HepG2 (cell line): ENCODE measurements around the gene DCTN2. TPM values are rescaled to one million over a fixed set of nuclear protein-coding genes. Genes with fewer than 3 reads are reported as not detected.

Experiments used
- ATAC-seq: fragments of 200-7000 bp; cut with Tn5 transposase; 3 replicates; pipeline ENCODE4 v1.9.1; 2020; ENCODE audit warnings: mild to moderate bottlenecking, moderate library complexity
- BruUV-seq: library from RNA; stranded (reverse); fragments of 400-500 nt; replicated peaks from 2 replicates; lab custom pipeline; 2021; lab: Mats Ljungman, UMichigan
- CTCF ChIA-PET: fragments of 300-600 bp; formaldehyde crosslinking; extraction: SDS; loops from one replicate; lab custom pipeline; 2021; ENCODE audit warnings: low total read pairs, inconsistent platforms, low intra/inter-chr PET ratio; lab: Yijun Ruan, JAX
- POLR2A ChIA-PET: fragments of 350-600 bp; sonication (Branson Sonifier 250); formaldehyde crosslinking; loops from one replicate; lab custom pipeline; 2020; ENCODE audit warnings: antibody characterized with exemption, inconsistent platforms; lab: Yijun Ruan, JAX
- DNase-seq: peaks from one replicate; pipeline ENCODE4 v3.0.0-alpha.2; 2015; ENCODE audit warnings: low spot score
- FAIRE-seq: peaks from 3 replicates; lab custom pipeline; 2011; peaks lifted over from hg19 to GRCh38; lab: Jason Lieb, UNC
- H2AFZ ChIP-seq: one replicate; pipeline ENCODE4 v1.6.1; 2011; ENCODE audit warnings: low read length, inconsistent platforms
- H3K27ac ChIP-seq: fragments of 300-600 bp; 3 replicates; pipeline ENCODE4 v1.8.0; 2011; ENCODE audit warnings: mixed run types, mild to moderate bottlenecking, mixed read lengths, low read length, inconsistent platforms; ENCODE audit not compliant: insufficient read depth; ENCODE audit errors: extremely low read length
- H3K27me3 ChIP-seq, 2 experiments: fragments of 200-600 bp in 1 of 2; 2 replicates in 1 of 2; 3 replicates in 1 of 2; pipeline versions ENCODE4 v1.6.0 to v1.8.0; 2011; ENCODE audit warnings: low read length in 2 of 2, mild to moderate bottlenecking in 2 of 2, moderate library complexity in 2 of 2, inconsistent platforms in 1 of 2; ENCODE audit not compliant: insufficient read depth in 2 of 2, control insufficient read depth in 1 of 2
- H3K36me3 ChIP-seq, 2 experiments: fragments of 200-600 bp in 1 of 2; replicated peaks in 1 of 2; 2 replicates in 1 of 2; 3 replicates in 1 of 2; pipeline versions ENCODE4 v1.5.1 to v1.8.0; 2011; ENCODE audit warnings: low read length in 2 of 2, inconsistent platforms in 1 of 2; ENCODE audit not compliant: insufficient read depth in 2 of 2, control insufficient read depth in 1 of 2
- H3K4me1 ChIP-seq: 2 replicates; pipeline ENCODE4 v1.5.1; 2012; ENCODE audit warnings: low read length, inconsistent platforms; ENCODE audit not compliant: insufficient read depth
- H3K4me2 ChIP-seq: 2 replicates; pipeline ENCODE4 v1.6.0; 2011; ENCODE audit warnings: low read depth, low read length, inconsistent platforms
- H3K4me3 ChIP-seq, 3 experiments: fragments of 200-600 bp in 1 of 3; sonication (generic), shearing (Covaris generic) in 1 of 3; replicated peaks in 1 of 3; 2 replicates each; pipeline ENCODE4 v1.5.1; 2011 to 2016; ENCODE audit warnings: low read length in 3 of 3, inconsistent platforms in 2 of 3, low read depth in 2 of 3, mild to moderate bottlenecking in 2 of 3, control low read depth in 1 of 3, mixed read lengths in 1 of 3; ENCODE audit not compliant: insufficient read depth in 1 of 3
- H3K79me2 ChIP-seq: one replicate; pipeline ENCODE4 v1.6.1; 2011; ENCODE audit warnings: low read length, inconsistent platforms; ENCODE audit not compliant: insufficient read depth
- H3K9ac ChIP-seq: 2 replicates; pipeline ENCODE4 v1.6.0; 2011; ENCODE audit warnings: mild to moderate bottlenecking, low read depth, low read length, inconsistent platforms; ENCODE audit not compliant: insufficient read depth
- H3K9me3 ChIP-seq: 2 replicates; pipeline ENCODE4 v1.5.1; 2012; ENCODE audit warnings: mild to moderate bottlenecking, low read length
- H4K20me1 ChIP-seq: 2 replicates; pipeline ENCODE4 v1.6.0; 2011; ENCODE audit warnings: inconsistent platforms, mild to moderate bottlenecking, low read length, moderate library complexity; ENCODE audit not compliant: insufficient read depth
- ARID3A ChIP-seq: IDR thresholded peaks from 2 replicates; pipeline ENCODE4 v1.6.1; 2012; ENCODE audit warnings: low read depth, low read length, improper control_type of control experiment
- HIC2 ChIP-seq: sonication (generic); formaldehyde crosslinking; IDR thresholded peaks from 2 replicates; pipeline ENCODE4 v1.9.0; 2022; ENCODE audit warnings: low read depth, missing genetic modification reagents
- IRF9 ChIP-seq: sonication (generic); formaldehyde crosslinking; IDR thresholded peaks from 2 replicates; pipeline ENCODE4 v1.8.0; 2022; ENCODE audit warnings: missing genetic modification reagents, mild to moderate bottlenecking, borderline replicate concordance
- MTERF4 ChIP-seq: sonication (generic); formaldehyde crosslinking; IDR thresholded peaks from 2 replicates; pipeline ENCODE4 v1.8.0; 2023; ENCODE audit warnings: mild to moderate bottlenecking, missing genetic modification reagents
- NFYC ChIP-seq: IDR thresholded peaks from 2 replicates; pipeline ENCODE4 v1.6.1; 2016; ENCODE audit warnings: missing genetic modification reagents, missing compliant biosample characterization
- PHF21A ChIP-seq: sonication (generic); formaldehyde crosslinking; IDR thresholded peaks from 2 replicates; pipeline ENCODE4 v1.5.0; 2020; ENCODE audit warnings: mild to moderate bottlenecking, missing genetic modification reagents
- TOPORS ChIP-seq: sonication (generic); formaldehyde crosslinking; IDR thresholded peaks from 2 replicates; pipeline ENCODE4 v1.8.0; 2023; ENCODE audit warnings: mild to moderate bottlenecking, missing genetic modification reagents
- U2AF1 ChIP-seq: fragments of 200-400 bp; formaldehyde crosslinking; optimal IDR thresholded peaks from 2 replicates; pipeline ENCODE3; 2017; ENCODE audit warnings: mild to moderate bottlenecking, low read depth, low read length
- ZNF275 ChIP-seq: sonication (generic); formaldehyde crosslinking; IDR thresholded peaks from 2 replicates; pipeline ENCODE4 v1.8.0; 2022; ENCODE audit warnings: missing genetic modification reagents, mild to moderate bottlenecking, inconsistent platforms, borderline replicate concordance
- ZNF350 ChIP-seq: sonication (generic); formaldehyde crosslinking; IDR thresholded peaks from 2 replicates; pipeline ENCODE4 v1.4.0; 2020; ENCODE audit warnings: mild to moderate bottlenecking, low read depth, missing genetic modification reagents, borderline replicate concordance
- ZNF430 ChIP-seq: sonication (generic); formaldehyde crosslinking; IDR thresholded peaks from 2 replicates; pipeline ENCODE4 v1.9.0; 2021; ENCODE audit warnings: mild to moderate bottlenecking, missing genetic modification reagents
- ZNF451 ChIP-seq: sonication (generic); formaldehyde crosslinking; IDR thresholded peaks from 2 replicates; pipeline ENCODE4 v1.5.0; 2020; ENCODE audit warnings: mild to moderate bottlenecking, missing genetic modification reagents
- ZNF546 ChIP-seq: sonication (generic); formaldehyde crosslinking; conservative IDR thresholded peaks from 2 replicates; pipeline ENCODE4 v1.8.1; 2023; ENCODE audit warnings: mild to moderate bottlenecking, missing genetic modification reagents
- ZNF558 ChIP-seq: sonication (generic); formaldehyde crosslinking; IDR thresholded peaks from 2 replicates; pipeline ENCODE4 v1.9.0; 2022; ENCODE audit warnings: mild to moderate bottlenecking, missing genetic modification reagents, borderline replicate concordance
- ZNF589 ChIP-seq: sonication (generic); formaldehyde crosslinking; conservative IDR thresholded peaks from 2 replicates; pipeline ENCODE4 v1.8.0; 2022; ENCODE audit warnings: mild to moderate bottlenecking, moderate library complexity, missing genetic modification reagents
- ZNF660 ChIP-seq: sonication (generic); formaldehyde crosslinking; IDR thresholded peaks from 2 replicates; pipeline ENCODE4 v1.5.1; 2020; ENCODE audit warnings: mild to moderate bottlenecking, low read depth, missing genetic modification reagents, borderline replicate concordance
- ZNF670 ChIP-seq: sonication (generic); formaldehyde crosslinking; IDR thresholded peaks from 2 replicates; pipeline ENCODE4 v1.8.0; 2022; ENCODE audit warnings: mild to moderate bottlenecking, missing genetic modification reagents, borderline replicate concordance
- ZNF850 ChIP-seq: sonication (generic); formaldehyde crosslinking; conservative IDR thresholded peaks from 2 replicates; pipeline ENCODE4 v1.9.0; 2021; ENCODE audit warnings: mild to moderate bottlenecking, missing genetic modification reagents
- WGBS: methylation state at CpG from one replicate; pipeline ENCODE4 v1.1.6; 2017; ENCODE audit warnings: low lambda C conversion rate; 5-methylcytosine and 5-hydroxymethylcytosine counted together
- in situ Hi-C: cut with HindIII; loops from 2 replicates; pipeline ENCODE4 v1.10.0; 2017; ENCODE audit warnings: low pct_unique_long_range_greater_than_20kb; ENCODE audit not compliant: extremely low pct_ligation_motif_present
- intact Hi-C: fragments of 100-400 bp; cut with micrococcal nuclease; formaldehyde crosslinking; loops from one replicate; pipeline ENCODE4 v1.10.0; 2022; ENCODE audit not compliant: unreplicated experiment
- polyA plus RNA-seq, 8 experiments: library from polyadenylated mRNA; depleted of rRNA in 3 of 8; stranded (reverse) in 7 of 8; unstranded in 1 of 8; fragments of >200 nt; fragmentation: Illumina TruSeq in 4 of 8; extraction: Trizol in 4 of 8; gene quantifications; 2 replicates each; pipeline versions ENCODE4 v1.2.1 to v1.2.3, GENCODE V29; 2011 to 2016; ENCODE audit warnings: low read depth in 4 of 8, missing spikeins in 1 of 8, mixed read lengths in 1 of 8; ENCODE audit not compliant: insufficient read depth in 1 of 8
- total RNA-seq, 5 experiments: library from RNA; depleted of rRNA; stranded (reverse); fragments of >200 nt; fragmentation: Illumina TruSeq; extraction: Trizol; gene quantifications; 2 replicates each; pipeline ENCODE4 v1.2.3, GENCODE V29; 2016; ENCODE audit warnings: low read depth in 1 of 5

DCTN2 gene
- total and polyA plus RNA-seq, 2 of the 13 experiments (the other 11 are each of a cell fraction or from before 2014, with no cell fraction given), result 72.0 to 77.4 TPM

GRCh38 chr12:57519796-57520052, 27.3 kb downstream of the DCTN2 start:
- WGBS, result 0% methylated on average over 6 of the region's 8 CpGs
- no TSS peak for BruUV-seq
- ChIA-PET POLR2A (interaction anchor here (0.7 to 7.8 kb wide), 25 partner anchors 9 to 431 kb away, joined by 3 to 90 read pairs (median 7); partner anchors contain the start of genes ARHGEF25, B4GALNT1, DCTN2 and GLI1), CTCF (no interaction called here)
- FAIRE-seq (no peak), DNase-seq (no peak), ATAC-seq (no peak)
- peak overlapping the region; percentile 100 for H3K9ac ChIP-seq
- H3K4me2 ChIP-seq, result peak overlapping the region; percentile 85
- peaks cover 35% of the 10 kb centered on the region for H4K20me1 ChIP-seq
- H3K4me1 ChIP-seq, result peaks cover 43% of the 10 kb centered on the region
- intact Hi-C loops, result loop anchor here (5.0 kb wide), 1 partner anchor 103 kb away; no protein-coding TSS in a partner anchor
- H3K9me3 ChIP-seq, result no peaks in the 10 kb centered on the region
- H3K36me3 ChIP-seq, result peaks cover 16 to 35% of the 10 kb centered on the region in 2 experiments
- peaks cover 39% of the 10 kb centered on the region for H3K79me2 ChIP-seq
- no peak overlapping the region for H2AFZ ChIP-seq
- in situ Hi-C loops, result no loop called here
- H3K27ac ChIP-seq, result peak overlapping the region; percentile 97
- peak overlapping the region; percentile 70 to 99 (median 97) for H3K4me3 ChIP-seq
- no peaks in the 10 kb centered on the region; a peak in 1 of 5 replicates for H3K27me3 ChIP-seq
- 0 out of 2 replicates have a peak, but pooled peaks have one; percentile 37 for TF ChIP-seq MTERF4
- TF ChIP-seq ZNF558 (CRISPR knock-in tag), result 0 out of 2 replicates have a peak, but pooled peaks have one; percentile 12
- no peak for TF ChIP-seq TOPORS (CRISPR knock-in tag)
- peak; percentile 8 for TF ChIP-seq U2AF1
- TF ChIP-seq ZNF451 (CRISPR knock-in tag), result 0 out of 2 replicates have a peak, but pooled peaks have one; percentile 33
- no peak for TF ChIP-seq ZNF546
- TF ChIP-seq PHF21A, result no peak
- TF ChIP-seq ZNF589 (CRISPR knock-in tag), result no peak
- TF ChIP-seq ZNF660 (CRISPR knock-in tag), result no peak
- no peak for TF ChIP-seq IRF9 (CRISPR knock-in tag)
- no peak for TF ChIP-seq ZNF850 (CRISPR knock-in tag)
- 0 out of 2 replicates have a peak, but pooled peaks have one; percentile 29 for TF ChIP-seq ZNF670 (CRISPR knock-in tag)
- TF ChIP-seq HIC2 (CRISPR knock-in tag), result no peak
- no peak for TF ChIP-seq ZNF275
- TF ChIP-seq NFYC, result no peak
- peak; percentile 18; the same call in 1 of the 2 replicates for TF ChIP-seq ZNF350 (CRISPR knock-in tag)
- TF ChIP-seq ZNF430 (CRISPR knock-in tag), result no peak
- TF ChIP-seq ARID3A, result no peak
